ENCODE measurements around the gene STK39. TPM values are rescaled to one million over a fixed set of nuclear protein-coding genes. Genes with fewer than 3 reads are reported as not detected.

STK39 gene
- polyA plus RNA-seq, 1 donor (not counting 4 experiments of a cell fraction or from before 2014, with no cell fraction given): 20.7 TPM

GRCh38 chr2:168120310-168120709 is 127.1 kb downstream of the STK39 start:
- Histone ChIP-seq H3K4me2 (ENCODE audit: control insufficient read depth, extremely low read depth, insufficient read depth, low read depth, low read length) (no peak overlapping the region), H3K9me1 (ENCODE audit: control insufficient read depth, extremely low read depth, insufficient read depth, low read length) (no peaks in the 10 kb centered on the region), H3K4me3 (ENCODE audit: control insufficient read depth in 2 of 3, extremely low read depth in 1 of 3, insufficient read depth in 2 of 3, low read depth in 1 of 3, low read length in 3 of 3) (no peak overlapping the region), H2AFZ (ENCODE audit: control insufficient read depth, low read length) (no peak overlapping the region), H3K9ac (ENCODE audit: control insufficient read depth, extremely low read depth, insufficient read depth, low read length) (no peak overlapping the region), H4K20me1 (ENCODE audit: control insufficient read depth, extremely low read depth, insufficient read depth, low read length) (no peaks in the 10 kb centered on the region), H3K27me3 (ENCODE audit: control insufficient read depth, extremely low read depth, insufficient read depth, low read length) (no peaks in the 10 kb centered on the region), H3K79me2 (ENCODE audit: control insufficient read depth, insufficient read depth, low read length) (no peaks in the 10 kb centered on the region), H3K9me3 (ENCODE audit: control insufficient read depth, low read depth, low read length) (no peaks in the 10 kb centered on the region), H3K27ac (ENCODE audit: control insufficient read depth, insufficient read depth, low read length) (no peak overlapping the region), H3K36me3 (ENCODE audit: control insufficient read depth in 2 of 2, extremely low read depth in 1 of 2, insufficient read depth in 2 of 2, low read length in 2 of 2) (peaks cover 0 to 4% of the 10 kb centered on the region in 2 experiments), H3K4me1 (ENCODE audit: control insufficient read depth, extremely low read depth, insufficient read depth, low read length) (no peaks in the 10 kb centered on the region)
- FAIRE-seq: no peak
- DNase-seq (ENCODE audit: low read depth, low spot score): no peak
- TF ChIP-seq, protein P1, sequence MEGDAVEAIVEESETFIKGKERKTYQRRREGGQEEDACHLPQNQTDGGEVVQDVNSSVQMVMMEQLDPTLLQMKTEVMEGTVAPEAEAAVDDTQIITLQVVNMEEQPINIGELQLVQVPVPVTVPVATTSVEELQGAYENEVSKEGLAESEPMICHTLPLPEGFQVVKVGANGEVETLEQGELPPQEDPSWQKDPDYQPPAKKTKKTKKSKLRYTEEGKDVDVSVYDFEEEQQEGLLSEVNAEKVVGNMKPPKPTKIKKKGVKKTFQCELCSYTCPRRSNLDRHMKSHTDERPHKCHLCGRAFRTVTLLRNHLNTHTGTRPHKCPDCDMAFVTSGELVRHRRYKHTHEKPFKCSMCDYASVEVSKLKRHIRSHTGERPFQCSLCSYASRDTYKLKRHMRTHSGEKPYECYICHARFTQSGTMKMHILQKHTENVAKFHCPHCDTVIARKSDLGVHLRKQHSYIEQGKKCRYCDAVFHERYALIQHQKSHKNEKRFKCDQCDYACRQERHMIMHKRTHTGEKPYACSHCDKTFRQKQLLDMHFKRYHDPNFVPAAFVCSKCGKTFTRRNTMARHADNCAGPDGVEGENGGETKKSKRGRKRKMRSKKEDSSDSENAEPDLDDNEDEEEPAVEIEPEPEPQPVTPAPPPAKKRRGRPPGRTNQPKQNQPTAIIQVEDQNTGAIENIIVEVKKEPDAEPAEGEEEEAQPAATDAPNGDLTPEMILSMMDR (optimal IDR thresholded peaks at IDR 0.05 in 1 of 3, IDR thresholded peaks at IDR 0.05 in 1 of 3, conservative IDR thresholded peaks at IDR 0.05 in 1 of 3; ENCODE audit: extremely low read depth in 1 of 3, insufficient read depth in 2 of 3, low read length in 3 of 3): peak in 1 of 3 experiments; percentile 36
- TF ChIP-seq EZH2 (IDR thresholded peaks at IDR 0.05; ENCODE audit: low read length): no peak
- dilution Hi-C loops (cut with MboI; ENCODE audit: extremely low pct_ligation_motif_present, low sequenced_read_pairs): no loop called here

- Histone ChIP-seq H3K9ac (ENCODE audit: control insufficient read depth, extremely low read depth, insufficient read depth, low read length) (no peak overlapping the region), H3K79me2 (ENCODE audit: control insufficient read depth, insufficient read depth, low read length) (no peaks in the 10 kb centered on the region), H3K9me1 (ENCODE audit: control insufficient read depth, extremely low read depth, insufficient read depth, low read length) (no peaks in the 10 kb centered on the region), H3K4me1 (ENCODE audit: control insufficient read depth, extremely low read depth, insufficient read depth, low read length) (no peaks in the 10 kb centered on the region), H3K27ac (ENCODE audit: control insufficient read depth, insufficient read depth, low read length) (no peak overlapping the region), H3K36me3 (ENCODE audit: control insufficient read depth in 2 of 2, extremely low read depth in 1 of 2, insufficient read depth in 2 of 2, low read length in 2 of 2) (peaks cover under 1 to 7% of the 10 kb centered on the region in 2 experiments), H3K27me3 (ENCODE audit: control insufficient read depth, extremely low read depth, insufficient read depth, low read length) (no peaks in the 10 kb centered on the region), H3K4me2 (ENCODE audit: control insufficient read depth, extremely low read depth, insufficient read depth, low read depth, low read length) (no peak overlapping the region), H3K9me3 (ENCODE audit: control insufficient read depth, low read depth, low read length) (no peaks in the 10 kb centered on the region), H4K20me1 (ENCODE audit: control insufficient read depth, extremely low read depth, insufficient read depth, low read length) (no peaks in the 10 kb centered on the region), H3K4me3 (ENCODE audit: control insufficient read depth in 2 of 3, extremely low read depth in 1 of 3, insufficient read depth in 2 of 3, low read depth in 1 of 3, low read length in 3 of 3) (no peak overlapping the region), H2AFZ (ENCODE audit: control insufficient read depth, low read length) (no peak overlapping the region)
- peak; percentile 20 for FAIRE-seq
- no peak for DNase-seq (ENCODE audit: low read depth, low spot score)
- dilution Hi-C loops (cut with MboI; ENCODE audit: extremely low pct_ligation_motif_present, low sequenced_read_pairs): no loop called here
- TF ChIP-seq EZH2 (IDR thresholded peaks at IDR 0.05; ENCODE audit: low read length): no peak
- TF ChIP-seq, protein P1 (optimal IDR thresholded peaks at IDR 0.05 in 1 of 3, IDR thresholded peaks at IDR 0.05 in 1 of 3, conservative IDR thresholded peaks at IDR 0.05 in 1 of 3; ENCODE audit: extremely low read depth in 1 of 3, insufficient read depth in 2 of 3, low read length in 3 of 3): peak; percentile 37 to 61 (median 49)
These were observed 127.8 kb downstream of the STK39 start for GRCh38 chr2:168119515-168120141.
